ENCODE data around the gene IRX6.

GRCh38 chr16:55282441-55282840 is 41.6 kb upstream of the IRX6 start:
- TF ChIP-seq CTCF (IDR thresholded peaks at IDR 0.05) (no peak), MAX (CRISPR knock-in tag; IDR thresholded peaks at IDR 0.05) (no peak), ZNF121 (CRISPR knock-in tag; IDR thresholded peaks at IDR 0.05) (no peak), IRF1 (CRISPR knock-in tag; IDR thresholded peaks at IDR 0.05) (no peak), FOXK1 (CRISPR knock-in tag; IDR thresholded peaks at IDR 0.05) (no peak), KAT7 (CRISPR knock-in tag; IDR thresholded peaks at IDR 0.05; ENCODE audit: borderline replicate concordance) (no peak)

All from WTC11 (cell line).